ENCODE results near the gene CD300E.

GRCh38 chr17:74578979-74579378 lies 44.6 kb downstream of the CD300E start:
- no peak for TF ChIP-seq MYPOP (CRISPR knock-in tag; IDR thresholded peaks at IDR 0.05)
- TF ChIP-seq SOX5 (CRISPR knock-in tag; IDR thresholded peaks at IDR 0.05; ENCODE audit: borderline replicate concordance), result no peak
- no peak for TF ChIP-seq ZBTB2 (CRISPR knock-in tag; IDR thresholded peaks at IDR 0.05; ENCODE audit: low read depth)
- TF ChIP-seq FOXA1 (IDR thresholded peaks at IDR 0.05), result no peak
- TF ChIP-seq FOXA1 (CRISPR knock-in tag; IDR thresholded peaks at IDR 0.05), result no peak
- TF ChIP-seq ZNF296 (CRISPR knock-in tag; conservative IDR thresholded peaks at IDR 0.05), result no peak
- no peak for TF ChIP-seq POLR2A (IDR thresholded peaks at IDR 0.05; ENCODE audit: insufficient read depth in 1 of 2, low read depth in 2 of 2, low read length in 2 of 2)
- TF ChIP-seq EZH2 (conservative IDR thresholded peaks at IDR 0.05; ENCODE audit: low read depth, low read length), result no peak
- TF ChIP-seq CBX5 (CRISPR knock-in tag; IDR thresholded peaks at IDR 0.05; ENCODE audit: borderline replicate concordance), result no peak
- TF ChIP-seq UBTF (CRISPR knock-in tag; IDR thresholded peaks at IDR 0.05), result no peak
- no peak for TF ChIP-seq PATZ1 (CRISPR knock-in tag; IDR thresholded peaks at IDR 0.05)
- no peak for TF ChIP-seq FOXK1 (CRISPR knock-in tag; IDR thresholded peaks at IDR 0.05; ENCODE audit: borderline replicate concordance, low read depth)

All from HepG2 (cell line).